Right atrium auricular region (tissue), 2 donors: ENCODE results near the gene SLC39A3. TPM values are rescaled to one million over a fixed set of nuclear protein-coding genes. Genes with fewer than 3 reads are reported as not detected.

Experiments used
- DNase-seq: peaks from one replicate; pipeline ENCODE4 v3.0.0-alpha.2; 2019; ENCODE audit warnings: low spot score
- H3K27ac ChIP-seq, 2 donors: fragments of 200-600 bp; sonication (generic); 1 replicate in 1 of 2; 2 replicates in 1 of 2; pipeline ENCODE4 v1.5.1; 2016 to 2019
- H3K27me3 ChIP-seq, 2 donors: fragments of 200-600 bp; sonication (generic); one replicate each; pipeline versions ENCODE4 v1.5.1 to v1.6.0; 2017 to 2019
- H3K36me3 ChIP-seq: fragments of 200-600 bp; sonication (generic); one replicate; pipeline ENCODE4 v1.5.1; 2016
- H3K4me1 ChIP-seq, 2 donors: fragments of 200-600 bp; sonication (generic); one replicate each; pipeline versions ENCODE4 v1.5.1 to v1.6.0; 2017 to 2019
- H3K4me3 ChIP-seq, 2 donors: fragments of 200-600 bp; sonication (generic); 1 replicate in 1 of 2; 2 replicates in 1 of 2; pipeline ENCODE4 v1.5.1; 2017 to 2019; ENCODE audit warnings: mild to moderate bottlenecking in 1 of 2, moderate library complexity in 1 of 2
- H3K9me3 ChIP-seq, 2 donors: fragments of 200-600 bp; sonication (generic); one replicate each; pipeline ENCODE4 v1.5.1; 2019
- CTCF ChIP-seq, 2 donors: fragments of 200-600 bp; sonication (generic); IDR thresholded peaks; one replicate each; pipeline ENCODE4 v1.5.1; 2019; ENCODE audit warnings: antibody characterized with exemption in 2 of 2
- total RNA-seq, 2 donors: library from RNA; depleted of rRNA; stranded (reverse); fragments of >200 nt; gene quantifications; one replicate each; pipeline ENCODE4 v1.1.0, GENCODE V29; 2016

Gene SLC39A3
- total RNA-seq, 2 donors from 2014 or later = 22.9 to 38.0 TPM

DNA sequence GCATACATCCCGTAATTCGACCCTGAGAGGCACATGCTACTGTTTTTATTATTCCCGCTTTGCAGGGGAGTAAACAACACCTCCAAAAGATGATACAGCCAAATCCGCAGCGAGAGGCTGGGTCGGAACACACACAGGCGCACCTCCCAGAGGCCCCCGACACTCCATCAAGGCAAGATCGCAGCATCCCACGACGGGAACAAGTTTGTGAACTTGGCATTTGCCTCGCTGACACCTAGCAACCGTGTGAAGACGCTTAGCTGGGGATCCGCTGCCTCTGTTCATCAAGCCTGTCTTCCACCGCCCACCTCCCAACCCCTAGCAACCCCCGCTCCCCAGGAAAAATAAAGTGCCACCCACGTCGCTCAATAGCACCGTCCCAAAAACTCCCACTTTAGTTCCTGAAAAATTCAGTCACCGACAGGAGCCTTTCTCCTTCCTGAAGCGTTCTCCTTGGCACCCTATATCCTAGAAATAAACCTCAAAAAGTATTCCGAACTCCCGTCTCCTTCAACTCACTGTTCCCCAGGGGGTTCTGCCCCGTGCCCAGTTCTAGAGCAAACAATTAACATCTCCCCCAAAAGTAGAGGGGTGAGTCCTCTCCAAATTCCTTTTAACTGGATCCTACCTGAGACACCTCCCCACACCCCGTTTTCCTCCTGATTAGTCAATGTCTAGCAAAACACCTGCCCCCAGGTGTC, 39.0 kb downstream of the SLC39A3 start:
- Histone ChIP-seq H3K4me3 (no peak overlapping the region), H3K27ac (peak overlapping the region in 1 of 2 donors; percentile 77), H3K27me3 (no peaks in the 10 kb centered on the region), H3K36me3 (no peaks in the 10 kb centered on the region), H3K4me1 (peaks cover 0 to 21% of the 10 kb centered on the region in 2 donors), H3K9me3 (no peaks in the 10 kb centered on the region)
- TF ChIP-seq CTCF (IDR thresholded peaks at IDR 0.05) = no peak
- no peak for DNase-seq

DNA sequence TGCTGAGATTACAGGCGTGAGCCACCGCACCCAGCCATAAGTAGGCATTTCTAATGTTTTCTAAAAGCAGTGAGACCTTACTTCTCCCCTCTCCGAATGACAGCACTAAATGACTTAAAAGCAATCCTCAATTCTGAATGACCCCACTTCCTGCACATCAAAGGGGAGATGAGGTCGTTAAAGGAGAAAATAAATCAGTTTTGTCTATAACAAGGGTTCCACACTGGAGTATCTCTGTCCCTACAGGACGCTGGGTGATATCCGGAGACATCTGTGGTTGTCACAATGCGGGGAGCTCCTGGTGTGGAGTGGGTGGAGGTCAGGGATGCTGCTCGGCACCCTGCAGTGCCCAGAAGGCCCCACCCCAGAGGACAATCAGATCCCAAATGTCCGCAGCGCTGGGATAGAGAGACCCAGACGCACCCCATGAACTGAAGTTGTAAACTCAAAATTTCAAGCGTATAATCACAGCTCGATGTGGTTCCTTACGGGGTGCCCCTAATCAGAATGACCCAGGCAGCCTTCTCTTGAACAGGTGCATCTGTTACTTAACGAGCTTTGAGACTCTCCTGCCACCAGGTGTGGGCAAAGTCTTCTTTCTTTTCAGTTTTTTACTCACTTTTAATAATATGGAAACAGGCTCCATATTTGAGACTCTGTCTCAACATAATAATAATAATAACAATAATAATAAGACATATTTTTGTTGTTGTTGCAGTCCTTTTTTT, 40.2 kb downstream of the SLC39A3 start:
- Histone ChIP-seq H3K4me3 (no peak overlapping the region), H3K36me3 (no peaks in the 10 kb centered on the region), H3K27ac (no peak overlapping the region), H3K4me1 (peaks cover 0 to 33% of the 10 kb centered on the region in 2 donors), H3K27me3 (no peaks in the 10 kb centered on the region), H3K9me3 (no peaks in the 10 kb centered on the region)
- DNase-seq = no peak
- TF ChIP-seq CTCF (IDR thresholded peaks at IDR 0.05) = no peak

DNA sequence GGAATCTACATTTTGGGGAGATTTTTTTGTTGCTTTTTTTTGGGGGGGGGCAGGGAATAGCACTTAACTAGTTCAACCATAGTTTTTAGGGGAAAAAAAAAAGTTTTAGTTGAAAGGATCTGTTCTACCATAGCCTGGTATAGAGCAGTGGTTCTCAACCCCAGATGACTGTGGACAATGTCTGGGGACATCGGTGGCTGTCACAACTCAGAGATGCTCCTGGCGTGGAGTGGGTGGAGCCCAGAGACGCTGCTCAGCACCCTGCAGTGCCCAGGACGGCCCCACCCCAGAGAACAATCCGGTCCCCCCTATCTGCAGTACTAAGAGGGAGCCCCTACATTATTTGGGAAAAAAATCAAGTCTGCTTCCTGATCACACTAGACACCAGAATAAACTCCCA, 45.6 kb downstream of the SLC39A3 start:
- Histone ChIP-seq H3K9me3 (no peaks in the 10 kb centered on the region), H3K36me3 (no peaks in the 10 kb centered on the region), H3K27ac (peak overlapping the region; percentile 83 to 94), H3K4me1 (peaks cover 0 to 22% of the 10 kb centered on the region in 2 donors), H3K4me3 (no peak overlapping the region), H3K27me3 (no peaks in the 10 kb centered on the region)
- no peak for DNase-seq
- no peak for TF ChIP-seq CTCF (IDR thresholded peaks at IDR 0.05)

DNA sequence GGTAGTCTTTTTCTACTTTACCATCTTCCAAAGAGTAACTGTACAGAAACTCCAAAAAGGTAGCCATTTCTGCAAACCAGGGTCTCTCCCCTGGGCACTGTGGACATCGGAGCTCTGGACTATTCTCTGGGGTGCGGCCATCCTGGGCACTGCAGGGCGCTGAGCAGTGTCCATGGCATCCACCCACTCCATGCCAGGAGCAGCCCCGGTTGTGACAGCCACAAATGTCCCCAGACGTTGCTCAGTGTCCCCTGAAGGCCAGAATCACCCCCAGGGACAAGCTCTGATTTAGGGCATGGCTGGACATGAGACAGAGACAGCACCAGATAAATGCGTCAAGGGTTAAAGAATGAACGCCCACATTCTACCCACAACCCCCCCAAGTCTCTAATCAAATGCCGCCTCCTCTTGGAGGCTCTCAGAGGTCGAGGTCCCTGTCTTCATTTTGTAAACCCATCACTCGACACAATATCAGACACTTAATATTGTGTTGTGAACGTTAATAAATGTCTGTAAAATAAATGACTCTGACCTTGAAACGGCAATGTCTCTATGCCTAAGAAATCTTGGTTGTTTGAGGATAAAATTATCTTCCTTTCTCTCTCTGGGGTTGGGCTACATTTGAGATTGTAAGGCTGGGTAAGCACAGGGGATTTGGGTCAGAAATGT, 46.2 kb downstream of the SLC39A3 start:
- DNase-seq = no peak
- H3K4me3 ChIP-seq = no peak overlapping the region

DNA sequence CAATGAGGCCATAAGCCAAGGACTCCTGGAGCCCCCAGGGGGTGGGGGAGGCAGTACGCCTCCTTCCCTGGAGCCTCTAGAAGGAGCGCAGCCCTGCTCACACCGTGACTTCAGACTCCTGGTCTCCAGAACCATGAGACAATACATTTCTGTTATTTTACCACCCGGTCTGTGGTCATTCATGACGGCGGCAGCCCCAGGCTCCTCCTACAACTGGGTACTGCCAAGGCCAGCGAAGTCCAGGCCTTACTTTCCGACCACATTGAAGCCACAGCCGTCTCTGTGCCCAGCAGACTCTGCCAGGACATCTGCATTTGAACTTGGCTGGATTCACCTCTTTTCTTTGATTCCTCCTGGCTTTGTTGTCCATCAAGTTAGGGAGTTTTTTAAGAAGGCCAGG, 47.9 kb downstream of the SLC39A3 start:
- Histone ChIP-seq H3K27ac (no peak overlapping the region), H3K27me3 (no peaks in the 10 kb centered on the region), H3K4me3 (no peak overlapping the region), H3K9me3 (no peaks in the 10 kb centered on the region), H3K4me1 (peaks cover 0 to 22% of the 10 kb centered on the region in 2 donors), H3K36me3 (no peaks in the 10 kb centered on the region)
- no peak for DNase-seq
- no peak for TF ChIP-seq CTCF (IDR thresholded peaks at IDR 0.05)

More for the DNA sequence above, 46.2 kb downstream of the SLC39A3 start:
- Histone ChIP-seq H3K9me3 (no peaks in the 10 kb centered on the region), H3K36me3 (no peaks in the 10 kb centered on the region), H3K27me3 (no peaks in the 10 kb centered on the region), H3K4me1 (peaks cover 0 to 22% of the 10 kb centered on the region in 2 donors), H3K27ac (peak overlapping the region; percentile 83 to 94)
- no peak for TF ChIP-seq CTCF (IDR thresholded peaks at IDR 0.05)
